H9 (cell line): ENCODE data around the gene CSNK2B. TPM values are rescaled to one million over a fixed set of nuclear protein-coding genes. Genes with fewer than 3 reads are reported as not detected.

Experiments used
- DNase-seq: peaks from one replicate; pipeline ENCODE4 v3.0.0-alpha.2; 2017
- H2AFZ ChIP-seq: one replicate; pipeline ENCODE4 v1.6.1; 2013; ENCODE audit warnings: mild to moderate bottlenecking, low read length, control low read depth, moderate library complexity
- H2AK5ac ChIP-seq: 2 replicates; pipeline ENCODE4 v1.6.1; 2013; ENCODE audit warnings: low read length, control low read depth, mixed read lengths; ENCODE audit not compliant: insufficient read length
- H2BK120ac ChIP-seq: one replicate; pipeline ENCODE4 v1.6.1; 2013; ENCODE audit warnings: low read depth, mild to moderate bottlenecking, low read length, control low read depth, inconsistent platforms; ENCODE audit not compliant: poor library complexity, severe bottlenecking
- H2BK12ac ChIP-seq: 2 replicates; pipeline ENCODE4 v1.6.1; 2013; ENCODE audit warnings: low read length, control low read depth, mixed read lengths, low read depth; ENCODE audit not compliant: insufficient read length
- H2BK15ac ChIP-seq: 2 replicates; pipeline ENCODE4 v1.6.1; 2013; ENCODE audit warnings: low read depth, low read length, control low read depth
- H2BK20ac ChIP-seq: one replicate; pipeline ENCODE4 v1.6.1; 2013; ENCODE audit warnings: low read depth, mild to moderate bottlenecking, low read length, control low read depth, inconsistent platforms; ENCODE audit not compliant: poor library complexity, severe bottlenecking
- H2BK5ac ChIP-seq: 2 replicates; pipeline ENCODE4 v1.6.1; 2013; ENCODE audit warnings: low read length, control low read depth, mixed read lengths; ENCODE audit not compliant: insufficient read length
- H3K14ac ChIP-seq: 2 replicates; pipeline ENCODE4 v1.6.1; 2013; ENCODE audit warnings: low read length, control low read depth; ENCODE audit not compliant: insufficient read depth
- H3K18ac ChIP-seq: 2 replicates; pipeline ENCODE4 v1.6.1; 2013; ENCODE audit warnings: low read depth, mild to moderate bottlenecking, mixed read lengths, low read length, control low read depth; ENCODE audit not compliant: insufficient read length
- H3K23ac ChIP-seq: 2 replicates; pipeline ENCODE4 v1.6.1; 2013; ENCODE audit warnings: low read length, control low read depth, mixed read lengths, low read depth; ENCODE audit not compliant: insufficient read length
- H3K23me2 ChIP-seq: 2 replicates; pipeline ENCODE4 v1.6.1; 2013; ENCODE audit warnings: low read depth, mild to moderate bottlenecking, mixed read lengths, low read length, control low read depth; ENCODE audit not compliant: insufficient read length, poor library complexity, severe bottlenecking
- H3K27ac ChIP-seq: 2 replicates; pipeline ENCODE4 v1.5.1; 2013; ENCODE audit warnings: low read length, control low read depth, mixed read lengths, low read depth; ENCODE audit not compliant: insufficient read length
- H3K27me3 ChIP-seq: 2 replicates; pipeline ENCODE4 v1.6.1; 2013; ENCODE audit warnings: low read length, control low read depth, inconsistent platforms; ENCODE audit not compliant: insufficient read depth
- H3K4ac ChIP-seq: 2 replicates; pipeline ENCODE4 v1.6.1; 2013; ENCODE audit warnings: low read depth, mild to moderate bottlenecking, control low read depth, inconsistent platforms, low read length, moderate library complexity
- H3K4me1 ChIP-seq: 2 replicates; pipeline ENCODE4 v1.6.1; 2013; ENCODE audit warnings: low read length, control low read depth, inconsistent platforms; ENCODE audit not compliant: insufficient read depth
- H3K4me2 ChIP-seq: 2 replicates; pipeline ENCODE4 v1.6.1; 2013; ENCODE audit warnings: low read length, control low read depth, mixed read lengths; ENCODE audit not compliant: insufficient read length, insufficient read depth
- H3K56ac ChIP-seq: 2 replicates; pipeline ENCODE4 v1.6.1; 2013; ENCODE audit warnings: low read depth, mild to moderate bottlenecking, mixed read lengths, low read length, control low read depth; ENCODE audit not compliant: insufficient read length
- H3K79me1 ChIP-seq: 2 replicates; pipeline ENCODE4 v1.6.1; 2013; ENCODE audit warnings: low read depth, mild to moderate bottlenecking, moderate library complexity, low read length, control low read depth, inconsistent platforms; ENCODE audit not compliant: insufficient read depth, poor library complexity, severe bottlenecking
- H3K79me2 ChIP-seq: 2 replicates; pipeline ENCODE4 v1.6.1; 2013; ENCODE audit warnings: low read length, control low read depth, inconsistent platforms; ENCODE audit not compliant: insufficient read depth
- H3K9ac ChIP-seq: 2 replicates; pipeline ENCODE4 v1.6.1; 2013; ENCODE audit warnings: low read length, control low read depth, mixed read lengths; ENCODE audit not compliant: insufficient read length; ENCODE audit errors: extremely low read depth
- H3K9me3 ChIP-seq: one replicate; pipeline ENCODE4 v1.6.1; 2013; ENCODE audit warnings: low read depth, low read length, inconsistent platforms; ENCODE audit not compliant: control insufficient read depth
- H3T11ph ChIP-seq: one replicate; pipeline ENCODE4 v1.6.1; 2013; ENCODE audit warnings: mild to moderate bottlenecking, low read length, control low read depth, inconsistent platforms
- H4K20me1 ChIP-seq: one replicate; pipeline ENCODE4 v1.6.1; 2013; ENCODE audit not compliant: control insufficient read depth, insufficient read length, insufficient read depth
- H4K5ac ChIP-seq: 2 replicates; pipeline ENCODE4 v1.6.1; 2013; ENCODE audit warnings: low read depth, mild to moderate bottlenecking, mixed read lengths, low read length, control low read depth; ENCODE audit not compliant: insufficient read length
- H4K8ac ChIP-seq: replicated peaks from 2 replicates; pipeline ENCODE4 v1.6.1; 2013; ENCODE audit warnings: low read length, control low read depth, mixed read lengths, low read depth; ENCODE audit not compliant: insufficient read length
- H4K91ac ChIP-seq: 2 replicates; pipeline ENCODE4 v1.6.1; 2013; ENCODE audit warnings: low read depth, mild to moderate bottlenecking, moderate library complexity, mixed read lengths, low read length, control low read depth; ENCODE audit not compliant: insufficient read length
- H3K27ac Mint-ChIP-seq, 3 experiments: 2 replicates in 2 of 3; 3 replicates in 1 of 3; pipeline ENCODE4 v1.8.0; 2020 to 2021; ENCODE audit warnings: mixed read lengths in 3 of 3, mild to moderate bottlenecking in 1 of 3, moderate library complexity in 1 of 3
- H3K27me3 Mint-ChIP-seq: 2 replicates; pipeline ENCODE4 v1.8.0; 2021; ENCODE audit warnings: low read depth, mild to moderate bottlenecking, moderate library complexity, mixed read lengths
- H3K36me3 Mint-ChIP-seq, 3 experiments: 2 replicates in 2 of 3; 3 replicates in 1 of 3; pipeline ENCODE4 v1.8.0; 2020 to 2021; ENCODE audit warnings: low read depth in 3 of 3, mixed read lengths in 3 of 3; ENCODE audit not compliant: insufficient read depth in 1 of 3
- H3K4me1 Mint-ChIP-seq, 2 experiments: 2 replicates each; pipeline ENCODE4 v1.8.0; 2020; ENCODE audit warnings: mixed read lengths in 2 of 2
- H3K4me3 Mint-ChIP-seq, 2 experiments: 2 replicates in 1 of 2; 3 replicates in 1 of 2; pipeline ENCODE4 v1.8.0; 2020 to 2021; ENCODE audit warnings: mild to moderate bottlenecking in 2 of 2, mixed read lengths in 2 of 2, moderate library complexity in 1 of 2
- H3K9me3 Mint-ChIP-seq, 2 experiments: 2 replicates in 1 of 2; 3 replicates in 1 of 2; pipeline ENCODE4 v1.8.0; 2020; ENCODE audit warnings: mild to moderate bottlenecking in 2 of 2, mixed read lengths in 2 of 2, moderate library complexity in 1 of 2
- WGBS: extraction: QIAGEN DNeasy Blood & Tissue Kit; methylation state at CpG from one replicate; pipeline ENCODE4 v1.1.7; 2013; ENCODE audit warnings: missing lambda C conversion rate, low lambda C conversion rate, mixed read lengths; ENCODE audit not compliant: insufficient read length; ENCODE audit errors: extremely low coverage; 5-methylcytosine and 5-hydroxymethylcytosine counted together
- total RNA-seq: library from RNA; stranded (reverse); gene quantifications from 2 replicates; pipeline ENCODE4 v1.2.1, GENCODE V29; 2021
- TF ChIP-seq, protein P1 (sequence below): fragments of 200-600 bp; sonication (generic); conservative IDR thresholded peaks from 3 replicates; pipeline ENCODE4 v1.8.0; 2021; ENCODE audit warnings: antibody characterized with exemption, mild to moderate bottlenecking

CSNK2B gene
- total RNA-seq, 1 experiment from 2014 or later, result 187 TPM

DNA sequence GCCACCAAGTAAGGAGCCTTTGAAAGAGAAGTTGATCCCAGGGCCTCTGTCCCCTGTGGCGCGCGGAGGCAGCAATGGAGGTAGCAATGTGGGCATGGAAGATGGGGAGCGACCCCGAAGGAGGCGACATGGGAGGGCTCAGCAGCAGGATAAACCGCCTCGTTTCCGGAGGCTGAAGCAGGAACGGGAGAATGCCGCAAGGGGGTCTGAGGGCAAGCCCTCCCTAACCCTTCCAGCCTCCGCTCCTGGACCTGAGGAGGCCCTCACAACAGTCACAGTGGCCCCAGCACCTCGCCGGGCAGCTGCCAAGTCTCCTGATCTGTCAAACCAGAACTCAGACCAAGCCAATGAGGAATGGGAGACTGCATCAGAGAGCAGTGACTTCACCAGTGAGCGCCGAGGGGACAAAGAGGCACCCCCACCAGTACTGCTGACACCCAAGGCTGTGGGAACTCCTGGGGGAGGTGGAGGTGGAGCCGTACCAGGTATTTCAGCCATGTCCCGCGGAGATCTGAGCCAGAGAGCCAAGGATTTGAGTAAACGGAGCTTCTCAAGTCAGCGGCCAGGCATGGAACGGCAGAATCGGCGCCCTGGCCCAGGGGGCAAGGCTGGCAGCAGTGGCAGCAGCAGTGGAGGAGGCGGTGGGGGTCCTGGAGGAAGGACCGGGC, 33.5 kb upstream of the CSNK2B start:
- Histone ChIP-seq H2AK5ac (no peak overlapping the region), H4K20me1 (peaks cover 2% of the 10 kb centered on the region), H3K18ac (no peak overlapping the region), H2BK120ac (no peak overlapping the region), H3K79me1 (no peaks in the 10 kb centered on the region), H2BK12ac (no peak overlapping the region), H3K23ac (no peak overlapping the region), H3K27ac (no peak overlapping the region), H3K4me2 (no peak overlapping the region), H3K27me3 (no peaks in the 10 kb centered on the region), H3K14ac (no peak overlapping the region), H4K5ac (no peak overlapping the region), H3K9me3 (no peaks in the 10 kb centered on the region), H2BK5ac (no peak overlapping the region), H3K23me2 (no peaks in the 10 kb centered on the region), H3K79me2 (no peaks in the 10 kb centered on the region), H4K8ac (no peak overlapping the region), H3K56ac (no peak overlapping the region), H3K4me1 (no peaks in the 10 kb centered on the region), H2BK20ac (no peak overlapping the region), H3K9ac (no peak overlapping the region), H3T11ph (no peak overlapping the region), H4K91ac (no peak overlapping the region), H2AFZ (no peak overlapping the region), H2BK15ac (no peak overlapping the region; the same call in 1 of the 2 replicates), H3K4ac (no peak overlapping the region)
- no peaks in the 10 kb centered on the region for H3K27me3 Mint-ChIP-seq
- H3K4me1 Mint-ChIP-seq, result 0 out of 4 replicates have a peak, but pooled peaks cover 0 to 3% of the 10 kb centered on the region in 2 experiments
- TF ChIP-seq, protein P1, sequence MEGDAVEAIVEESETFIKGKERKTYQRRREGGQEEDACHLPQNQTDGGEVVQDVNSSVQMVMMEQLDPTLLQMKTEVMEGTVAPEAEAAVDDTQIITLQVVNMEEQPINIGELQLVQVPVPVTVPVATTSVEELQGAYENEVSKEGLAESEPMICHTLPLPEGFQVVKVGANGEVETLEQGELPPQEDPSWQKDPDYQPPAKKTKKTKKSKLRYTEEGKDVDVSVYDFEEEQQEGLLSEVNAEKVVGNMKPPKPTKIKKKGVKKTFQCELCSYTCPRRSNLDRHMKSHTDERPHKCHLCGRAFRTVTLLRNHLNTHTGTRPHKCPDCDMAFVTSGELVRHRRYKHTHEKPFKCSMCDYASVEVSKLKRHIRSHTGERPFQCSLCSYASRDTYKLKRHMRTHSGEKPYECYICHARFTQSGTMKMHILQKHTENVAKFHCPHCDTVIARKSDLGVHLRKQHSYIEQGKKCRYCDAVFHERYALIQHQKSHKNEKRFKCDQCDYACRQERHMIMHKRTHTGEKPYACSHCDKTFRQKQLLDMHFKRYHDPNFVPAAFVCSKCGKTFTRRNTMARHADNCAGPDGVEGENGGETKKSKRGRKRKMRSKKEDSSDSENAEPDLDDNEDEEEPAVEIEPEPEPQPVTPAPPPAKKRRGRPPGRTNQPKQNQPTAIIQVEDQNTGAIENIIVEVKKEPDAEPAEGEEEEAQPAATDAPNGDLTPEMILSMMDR, result no peak
- H3K9me3 Mint-ChIP-seq, result no peaks in the 10 kb centered on the region
- no peak overlapping the region for H3K4me3 Mint-ChIP-seq
- WGBS, result no CpG with 5 or more reads among the region's 26 CpGs
- H3K36me3 Mint-ChIP-seq, result peaks cover 80 to 100% (median 100%) of the 10 kb centered on the region in 3 experiments
- H3K27ac Mint-ChIP-seq, result peak overlapping the region; percentile 70 to 93 (median 81); a peak in 5 of 7 replicates
- no peak for DNase-seq
